Gastrocnemius medialis (tissue), 4 donors: ENCODE data around the gene IDH1. TPM values are rescaled to one million over a fixed set of nuclear protein-coding genes. Genes with fewer than 3 reads are reported as not detected.
"Not testable (repeated sequence)": the region's sequence is repeated elsewhere in the genome, so short reads cannot be mapped to it uniquely, and the experiment has no call there.

Experiments
- ATAC-seq, 2 donors: fragments of 150-250 bp; one replicate each; pipeline ENCODE4 v1.9.1; 2016
- DNase-seq, 2 donors: peaks; one replicate each; pipeline ENCODE4 v3.0.0-alpha.2; 2019
- H3K27ac ChIP-seq, 4 donors: fragments of 200-600 bp; sonication (generic); 1 replicate in 1 of 4; 2 replicates in 3 of 4; pipeline ENCODE4 v1.5.1; 2016 to 2018; ENCODE audit warnings: mild to moderate bottlenecking in 2 of 4, moderate library complexity in 1 of 4
- H3K27me3 ChIP-seq, 3 donors: fragments of 200-600 bp; sonication (generic) in 2 of 3; 1 replicate in 1 of 3; 2 replicates in 2 of 3; pipeline versions ENCODE4 v1.5.1 to v1.6.0; 2016 to 2019; ENCODE audit warnings: mild to moderate bottlenecking in 1 of 3, moderate library complexity in 1 of 3
- H3K36me3 ChIP-seq, 2 donors: fragments of 200-600 bp; sonication (generic) in 1 of 2; one replicate each; pipeline ENCODE4 v1.5.1; 2017 to 2018
- H3K4me1 ChIP-seq, 2 donors: fragments of 200-600 bp; sonication (generic) in 1 of 2; one replicate each; pipeline ENCODE4 v1.5.1; 2016 to 2017; ENCODE audit warnings: mild to moderate bottlenecking in 2 of 2
- H3K4me3 ChIP-seq, 4 donors: fragments of 200-600 bp; sonication (generic) in 3 of 4; 1 replicate in 1 of 4; 2 replicates in 3 of 4; pipeline ENCODE4 v1.5.1; 2016 to 2019; ENCODE audit warnings: mild to moderate bottlenecking in 2 of 4
- H3K9me3 ChIP-seq, 3 donors: fragments of 200-600 bp; sonication (generic) in 2 of 3; 1 replicate in 1 of 3; 2 replicates in 2 of 3; pipeline ENCODE4 v1.5.1; 2016 to 2019
- POLR2A ChIP-seq, 2 donors: fragments of 450-650 bp; IDR thresholded peaks; one replicate each; pipeline ENCODE4 v1.6.1; 2017; ENCODE audit warnings: antibody characterized with exemption in 2 of 2, mild to moderate bottlenecking in 2 of 2, moderate library complexity in 2 of 2
- in situ Hi-C, 4 donors: fragments of 200-750 bp; cut with MboI; loops; one replicate each; pipeline versions ENCODE4 v1.15.0 to v1.8.0; 2017; ENCODE audit warnings: low sequenced_read_pairs in 4 of 4
- intact Hi-C: fragments of 100-400 bp; cut with DNase I; formaldehyde crosslinking; loops from one replicate; pipeline ENCODE4 v1.15.1; 2023; ENCODE audit warnings: low total_unique reads
- total RNA-seq, 4 donors: library from RNA; depleted of rRNA; stranded (reverse); fragments of >200 nt; gene quantifications; one replicate each; pipeline versions ENCODE4 v1.1.0 to v1.2.3, GENCODE V29; 2016
- TF ChIP-seq, protein P1 (sequence below), 5 experiments: fragments of 450-650 bp in 3 of 5; fragments of 200-600 bp in 2 of 5; sonication (generic) in 2 of 5; IDR thresholded peaks in 4 of 5; conservative IDR thresholded peaks in 1 of 5; 1 replicate in 4 of 5; 2 replicates in 1 of 5; pipeline ENCODE4 v1.5.1; 2016 to 2019; ENCODE audit warnings: antibody characterized with exemption in 5 of 5, mild to moderate bottlenecking in 3 of 5, moderate library complexity in 3 of 5

The IDH1 gene
- total RNA-seq, 4 donors from 2014 or later, result 11.2 to 39.0 (median 15.0) TPM

DNA sequence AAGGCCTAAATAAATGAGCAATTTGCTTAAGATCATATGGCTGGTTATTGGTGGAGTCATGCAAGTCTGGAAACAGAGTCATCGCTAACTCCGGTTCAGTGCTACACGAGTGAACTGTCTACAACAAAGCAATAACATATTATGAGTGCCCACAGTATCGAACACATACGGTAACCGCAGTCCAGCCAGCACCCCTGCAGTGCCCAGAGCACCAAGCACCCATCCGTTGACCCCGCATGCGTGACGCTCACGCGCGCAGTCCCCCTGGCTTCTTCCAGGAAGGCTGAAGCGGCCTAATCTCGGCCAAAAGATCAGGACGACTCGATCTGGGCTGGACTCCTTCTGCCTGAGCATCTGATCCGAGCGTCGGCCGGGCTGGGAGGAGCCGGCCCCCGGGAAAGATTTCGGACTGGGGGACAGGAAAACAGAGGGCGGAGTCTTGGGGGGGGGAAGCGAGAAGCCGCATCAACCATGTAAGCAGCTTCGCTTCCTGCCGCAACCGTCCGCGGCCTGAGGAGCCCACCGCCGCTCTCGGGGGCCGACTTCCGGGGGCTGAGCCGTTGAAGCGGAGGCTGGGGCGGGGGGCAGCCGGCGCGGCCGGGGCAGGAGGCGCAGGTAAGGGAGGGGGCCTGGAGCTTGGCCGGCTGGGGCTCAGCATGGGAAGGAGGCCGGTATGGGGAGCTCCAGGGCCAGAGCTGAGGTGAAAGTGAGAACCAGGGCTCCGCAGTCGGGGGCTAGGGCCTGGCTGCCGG lies 11.1 kb upstream of the IDH1 start, which contains the start of gene PIKFYVE:
Gene PIKFYVE, plus strand, starts transcription at position 455 of the 752 bp plus-strand sequence. CDS start 5,265 bp downstream, outside the sequence.
- H3K4me3 ChIP-seq, result peak within 1 kb of the TSS; percentile 71 to 97 (median 96)
- in situ Hi-C loops, result loop anchor here in 2 of 4 donors (25.0 kb wide), 2 partner anchors 654 to 729 kb away; partner anchors contain the start of gene CREB1 (in 1 of the 2)

DNA sequence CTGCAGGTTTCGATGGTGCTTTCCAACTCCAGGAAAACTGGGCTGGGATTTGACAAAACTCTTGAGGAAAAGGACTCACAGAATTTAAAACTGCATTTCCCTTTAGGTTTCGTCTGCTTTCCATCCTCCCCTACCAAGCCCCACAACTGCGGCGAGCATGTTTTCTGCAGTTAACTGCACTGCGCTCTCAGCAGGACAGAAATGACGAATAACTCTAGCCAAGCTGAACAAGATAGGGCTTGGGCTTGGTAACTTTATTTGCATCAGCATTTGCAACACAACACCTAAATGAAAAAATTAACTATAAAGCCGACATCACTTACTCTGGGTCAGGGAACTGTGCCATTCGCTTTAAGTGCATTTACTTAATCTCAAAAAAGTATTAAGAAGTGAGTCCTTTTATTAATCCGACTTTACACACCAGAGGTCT lies 10.5 kb upstream of the IDH1 start:
- Histone ChIP-seq H3K4me3 (peak overlapping the region; percentile 71 to 97 (median 96)), H3K4me1 (peaks cover 33 to 39% of the 10 kb centered on the region in 2 donors), H3K9me3 (no peaks in the 10 kb centered on the region), H3K27ac (peak overlapping the region; percentile 91 to 100 (median 98)), H3K27me3 (no peaks in the 10 kb centered on the region), H3K36me3 (no peaks in the 10 kb centered on the region)
- intact Hi-C loops, result loop anchor here (2.0 to 10.0 kb wide), 3 partner anchors 493 to 641 kb away; partner anchors contain the start of genes CCNYL1 and METTL21A
- ATAC-seq (peak; percentile 17 to 26), DNase-seq (peak in 1 of 2 donors; percentile 16)
- in situ Hi-C loops, result loop anchor here in 2 of 4 donors (25.0 kb wide), 2 partner anchors 653 to 728 kb away; partner anchors contain the start of gene CREB1 (in 1 of the 2)
- no peak for TF ChIP-seq POLR2A (IDR thresholded peaks at IDR 0.05)
- TF ChIP-seq, protein P1, sequence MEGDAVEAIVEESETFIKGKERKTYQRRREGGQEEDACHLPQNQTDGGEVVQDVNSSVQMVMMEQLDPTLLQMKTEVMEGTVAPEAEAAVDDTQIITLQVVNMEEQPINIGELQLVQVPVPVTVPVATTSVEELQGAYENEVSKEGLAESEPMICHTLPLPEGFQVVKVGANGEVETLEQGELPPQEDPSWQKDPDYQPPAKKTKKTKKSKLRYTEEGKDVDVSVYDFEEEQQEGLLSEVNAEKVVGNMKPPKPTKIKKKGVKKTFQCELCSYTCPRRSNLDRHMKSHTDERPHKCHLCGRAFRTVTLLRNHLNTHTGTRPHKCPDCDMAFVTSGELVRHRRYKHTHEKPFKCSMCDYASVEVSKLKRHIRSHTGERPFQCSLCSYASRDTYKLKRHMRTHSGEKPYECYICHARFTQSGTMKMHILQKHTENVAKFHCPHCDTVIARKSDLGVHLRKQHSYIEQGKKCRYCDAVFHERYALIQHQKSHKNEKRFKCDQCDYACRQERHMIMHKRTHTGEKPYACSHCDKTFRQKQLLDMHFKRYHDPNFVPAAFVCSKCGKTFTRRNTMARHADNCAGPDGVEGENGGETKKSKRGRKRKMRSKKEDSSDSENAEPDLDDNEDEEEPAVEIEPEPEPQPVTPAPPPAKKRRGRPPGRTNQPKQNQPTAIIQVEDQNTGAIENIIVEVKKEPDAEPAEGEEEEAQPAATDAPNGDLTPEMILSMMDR (IDR thresholded peaks at IDR 0.05 in 4 of 5, conservative IDR thresholded peaks at IDR 0.05 in 1 of 5), result no peak

More for the DNA sequence above, 11.1 kb upstream of the IDH1 start, which contains the start of gene PIKFYVE:
- Histone ChIP-seq H3K36me3 (no peaks in the 10 kb centered on the region), H3K27me3 (no peaks in the 10 kb centered on the region), H3K4me1 (peaks cover 33 to 39% of the 10 kb centered on the region in 2 donors), H3K27ac (peak within 1 kb of the TSS; percentile 91 to 100 (median 98)), H3K9me3 (no peaks in the 10 kb centered on the region)
- DNase-seq, result peak; percentile 94 to 95
- intact Hi-C loops, result loop anchor here (1.0 to 10.0 kb wide), 6 partner anchors 11 to 737 kb away; partner anchors contain the start of genes CCNYL1, CREB1, IDH1 and METTL21A
- peak; percentile 94 to 97 for ATAC-seq
- TF ChIP-seq, protein P1 (IDR thresholded peaks at IDR 0.05 in 4 of 5, conservative IDR thresholded peaks at IDR 0.05 in 1 of 5), result peak in 1 of 5 experiments; percentile 18
- peak; percentile 83 to 88 for TF ChIP-seq POLR2A (IDR thresholded peaks at IDR 0.05)

DNA sequence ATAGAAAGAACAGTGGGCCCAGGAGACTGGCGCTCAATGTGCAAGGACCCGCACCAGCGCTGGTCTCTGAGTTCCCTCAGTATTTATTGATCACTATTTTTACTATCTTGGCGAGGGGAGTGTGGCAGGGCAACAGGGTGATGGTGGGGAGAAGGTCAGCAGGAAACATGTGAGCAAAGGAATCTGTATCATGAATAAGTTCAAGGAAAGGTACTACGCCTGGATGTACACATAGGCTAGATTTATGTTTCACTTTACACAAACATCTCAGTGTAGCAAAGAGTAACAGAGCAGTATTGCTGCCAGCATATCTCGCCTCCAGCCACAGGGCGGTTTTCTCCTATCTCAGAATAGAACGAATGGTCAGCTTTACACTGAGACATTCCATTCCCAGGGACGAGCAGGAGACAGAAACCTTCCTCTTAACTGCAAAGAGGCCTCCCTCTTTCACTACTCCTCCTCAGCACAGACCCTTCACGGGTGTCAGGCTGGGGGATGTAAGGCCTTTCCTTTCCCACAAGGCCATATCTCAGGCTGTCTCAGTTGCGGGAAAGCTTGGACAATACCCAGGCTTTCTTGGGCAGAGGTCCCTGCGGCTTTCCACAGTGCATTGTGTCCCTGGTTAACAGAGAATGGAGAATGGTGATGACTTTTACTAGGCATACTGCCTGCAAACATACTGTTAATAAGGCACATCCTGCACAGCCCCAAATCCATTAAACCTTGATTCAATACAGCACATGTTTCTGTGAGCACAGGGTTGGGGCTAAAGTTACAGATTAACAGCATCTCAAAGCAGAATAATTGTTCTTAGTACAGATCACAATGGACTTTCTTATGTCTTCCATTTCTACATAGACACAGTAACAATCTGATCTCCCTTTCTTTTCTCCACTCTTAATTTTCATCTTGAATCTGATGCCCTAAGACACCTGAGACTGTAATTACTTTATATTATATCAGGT lies 2.3 kb upstream of the IDH1 start:
- H3K9me3 ChIP-seq, H3K36me3 ChIP-seq, H3K27me3 ChIP-seq, intact Hi-C loops, H3K27ac ChIP-seq, DNase-seq, H3K4me3 ChIP-seq, ATAC-seq: not testable (repeated sequence)
- peaks cover 16 to 19% of the 10 kb centered on the region in 2 donors for H3K4me1 ChIP-seq
- in situ Hi-C loops, result loop anchor here in 2 of 4 donors (25.0 kb wide), 2 partner anchors 645 to 720 kb away; partner anchors contain the start of gene CREB1 (in 1 of the 2)

DNA sequence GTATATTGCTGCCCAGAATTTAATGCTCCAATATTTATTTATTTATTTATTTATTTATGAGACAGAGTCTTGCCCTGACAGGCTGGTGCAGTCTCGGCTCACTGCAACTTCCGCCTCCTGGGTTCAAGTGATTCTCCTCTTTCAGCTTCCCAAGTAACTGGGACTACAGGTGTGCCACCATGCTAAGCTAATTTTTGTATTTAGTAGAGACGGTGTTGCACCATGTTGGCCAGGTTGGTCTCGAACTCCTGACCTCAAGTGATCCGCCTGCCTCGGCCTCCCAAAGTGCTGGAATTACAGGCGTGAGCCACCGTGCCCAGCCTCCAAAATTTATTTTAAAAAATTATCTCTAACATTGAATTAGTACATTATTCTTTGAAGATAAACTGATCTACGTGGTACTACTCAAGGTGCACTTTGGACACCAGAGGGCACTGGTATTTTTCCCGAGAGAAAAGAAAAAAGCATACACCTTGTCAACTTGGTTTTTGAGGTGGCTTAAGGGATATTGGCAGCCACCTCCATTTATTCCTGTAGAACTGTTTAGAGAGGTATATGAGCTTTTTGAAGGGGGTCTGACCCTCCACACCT lies 1.4 kb upstream of the IDH1 start:
- H3K27ac ChIP-seq, result no peak overlapping the region
- peaks cover 0 to 9% of the 10 kb centered on the region in 2 donors for H3K36me3 ChIP-seq
- TF ChIP-seq POLR2A (IDR thresholded peaks at IDR 0.05), result no peak
- TF ChIP-seq, protein P1 (IDR thresholded peaks at IDR 0.05 in 4 of 5, conservative IDR thresholded peaks at IDR 0.05 in 1 of 5), result no peak
- DNase-seq (no peak), ATAC-seq (no peak)
- H3K4me1 ChIP-seq, result peaks cover 16 to 19% of the 10 kb centered on the region in 2 donors
- intact Hi-C loops (no loop called here), in situ Hi-C loops (loop anchor here in 2 of 4 donors (25.0 kb wide), 2 partner anchors 644 to 719 kb away; partner anchors contain the start of gene CREB1 (in 1 of the 2))
- no peak overlapping the region for H3K4me3 ChIP-seq
- H3K9me3 ChIP-seq, result no peaks in the 10 kb centered on the region
- H3K27me3 ChIP-seq, result no peaks in the 10 kb centered on the region
